GF-D8 (cell line): ENCODE data around the gene TMEM263.
A peak's percentile ranks its signal among the peaks of the same experiment; 100 is the strongest.
"Not testable (repeated sequence)": the region's sequence is repeated elsewhere in the genome, so short reads cannot be mapped to it uniquely, and the experiment has no call there.

Experiments
- DNase-seq: peaks from one replicate; lab custom pipeline; 2025; lab: John Stamatoyannopoulos, UW

The TMEM263 gene

DNA sequence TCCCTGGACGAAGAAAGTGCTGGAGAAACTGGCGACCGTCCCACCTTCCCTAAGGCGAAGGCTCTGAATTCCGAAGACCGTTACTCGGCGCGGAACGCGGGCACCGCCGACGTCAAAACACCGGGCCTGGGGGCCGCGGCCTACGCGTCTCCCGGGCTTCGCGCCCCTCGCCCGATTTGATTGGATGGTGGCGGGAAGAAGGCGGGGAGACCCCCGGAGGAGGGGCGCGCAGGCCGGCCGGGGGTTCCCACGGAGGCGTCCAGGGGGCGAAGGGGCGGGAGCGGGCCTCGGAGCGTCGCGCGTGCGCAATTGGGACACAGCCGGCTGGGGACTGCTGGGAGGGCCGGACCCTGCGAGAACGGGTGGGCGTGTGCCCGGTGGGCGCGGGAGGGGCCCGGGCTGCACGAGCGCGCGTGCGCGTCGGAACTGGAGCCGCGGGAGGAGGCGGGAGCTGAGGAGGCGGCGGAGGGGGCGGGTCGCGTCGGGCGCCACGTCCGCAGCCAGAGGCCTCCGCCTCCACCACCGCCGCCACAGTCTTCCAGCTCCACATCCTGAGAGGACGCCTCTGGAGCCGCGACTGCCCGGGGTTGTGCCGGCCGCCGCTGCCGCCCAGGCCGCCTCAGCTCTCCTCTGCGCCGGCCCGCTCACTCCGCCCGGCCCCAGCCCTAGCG lies at the start of gene TMEM263:
Gene TMEM263 (plus strand): TSS at position 531 of the 671 bp plus-strand sequence. CDS start 11,210 bp downstream, outside the sequence.
- peak; percentile 77 for DNase-seq

DNA sequence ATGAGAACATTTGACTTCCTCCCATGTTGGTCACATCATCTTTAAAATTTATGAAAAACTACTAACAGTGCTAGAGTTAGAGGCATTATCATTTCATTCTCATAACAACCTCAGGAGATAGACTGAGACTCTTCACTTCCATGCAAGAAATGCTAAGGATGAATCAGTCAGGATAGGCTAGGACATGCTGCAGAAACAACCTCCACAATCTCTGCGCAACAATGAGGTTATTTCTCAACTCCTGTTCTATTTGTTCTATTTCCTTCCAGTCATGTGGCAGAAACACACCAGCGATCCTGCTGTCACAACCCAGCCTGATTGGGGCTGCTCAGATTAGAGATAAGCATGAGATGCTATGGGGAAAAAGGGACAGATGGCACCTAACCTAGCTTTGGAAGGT lies 49.0 kb upstream of the TMEM263 start:
- no peak for DNase-seq

DNA sequence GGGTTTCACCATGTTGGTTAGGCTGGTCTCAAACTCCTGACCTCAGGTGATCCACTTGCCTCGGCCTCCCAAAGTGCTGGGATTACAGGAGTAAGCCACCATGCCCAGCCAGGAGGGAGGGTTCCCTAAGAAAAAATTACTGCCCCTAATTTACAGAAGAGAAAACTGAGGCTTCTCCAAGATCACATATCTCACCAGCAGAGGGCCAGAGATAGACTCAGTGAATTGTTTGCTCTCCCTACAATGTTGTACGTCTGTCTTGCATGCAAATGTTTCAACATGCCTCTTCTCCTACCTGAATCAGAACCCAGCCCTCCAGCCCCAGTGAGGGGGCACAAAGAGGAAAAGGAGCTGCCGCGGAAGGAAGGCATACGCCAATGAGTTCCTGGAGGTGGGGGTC lies 48.3 kb upstream of the TMEM263 start:
- DNase-seq: no peak

DNA sequence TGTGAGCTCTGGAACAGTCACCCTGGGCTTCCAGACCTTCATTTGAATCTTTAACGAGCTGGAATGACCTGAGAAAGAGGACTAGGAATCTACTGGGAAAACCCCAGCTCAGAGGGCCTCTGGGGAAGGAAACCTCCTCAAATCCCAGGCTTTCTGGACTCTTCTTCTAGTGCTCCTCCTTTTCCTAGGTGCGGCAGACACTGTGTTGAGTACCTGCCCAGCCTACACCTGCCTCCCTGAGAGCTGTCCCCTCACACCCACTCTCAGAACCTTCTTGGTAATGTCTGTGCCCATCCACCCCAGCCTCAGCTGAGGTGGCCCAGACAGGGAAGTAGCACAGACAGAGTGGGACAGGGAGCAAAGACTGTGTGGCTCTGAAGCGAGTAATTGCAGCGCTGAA lies 47.9 kb upstream of the TMEM263 start:
- DNase-seq: no peak

DNA sequence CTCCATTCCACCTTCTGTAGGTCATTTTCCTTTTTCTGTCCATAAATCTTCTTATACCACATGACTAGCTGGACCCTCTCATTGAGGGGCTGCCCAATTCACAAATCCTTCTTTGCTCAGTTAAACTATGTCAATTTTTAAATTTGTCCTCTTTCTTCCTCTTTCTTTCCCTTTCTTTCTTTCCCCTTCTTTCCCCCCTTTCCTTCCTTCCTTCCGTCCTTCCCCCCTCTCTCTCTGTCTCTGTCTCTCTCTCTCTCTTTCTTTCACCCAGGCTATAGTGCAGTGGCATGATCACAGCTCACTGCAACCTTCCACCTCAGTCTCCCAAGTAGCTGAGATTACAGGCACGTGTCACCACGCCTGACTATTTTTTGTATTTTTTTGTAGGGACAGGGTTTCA lies 47.1 kb upstream of the TMEM263 start:
- no peak for DNase-seq

DNA sequence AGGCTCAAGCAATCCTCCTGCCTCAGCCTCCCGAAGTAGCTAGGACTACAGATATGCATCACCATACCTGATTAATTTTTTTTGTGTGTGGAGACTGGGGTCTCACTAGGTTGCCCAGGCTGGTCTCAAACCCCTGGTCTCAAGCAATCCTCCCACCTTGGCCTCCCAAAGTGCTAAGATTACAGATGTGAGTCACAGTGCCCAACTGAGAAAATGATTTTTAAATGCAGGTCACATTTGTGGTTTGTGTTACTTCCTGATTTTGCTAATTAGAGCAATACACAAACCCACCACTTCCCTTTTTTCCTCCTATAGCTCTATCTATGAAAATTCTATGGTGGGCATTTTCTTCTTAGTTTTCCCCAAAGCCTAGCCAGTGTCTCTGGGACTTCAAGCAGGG lies 45.5 kb upstream of the TMEM263 start:
- DNase-seq: peak; percentile 81

DNA sequence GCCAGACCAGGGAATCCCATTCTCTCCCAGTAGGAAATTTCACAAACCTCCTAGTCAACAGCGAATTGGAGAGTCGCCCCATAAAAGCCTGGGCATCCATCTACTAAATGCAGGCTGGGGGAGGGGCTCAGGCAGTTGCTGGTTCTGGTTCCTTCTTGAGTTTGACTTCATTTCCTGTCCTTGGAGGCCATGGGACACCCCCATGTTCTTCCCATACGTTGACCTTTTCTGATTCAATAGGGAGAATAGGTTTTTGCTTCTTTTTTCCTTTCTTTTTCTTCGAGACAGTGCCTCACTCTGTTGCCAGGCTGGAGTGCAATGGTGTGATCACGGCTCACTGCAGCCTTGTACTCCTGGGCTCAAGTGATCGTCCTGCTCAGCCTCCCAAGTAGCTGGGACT lies 44.1 kb upstream of the TMEM263 start:
- DNase-seq: no peak

DNA sequence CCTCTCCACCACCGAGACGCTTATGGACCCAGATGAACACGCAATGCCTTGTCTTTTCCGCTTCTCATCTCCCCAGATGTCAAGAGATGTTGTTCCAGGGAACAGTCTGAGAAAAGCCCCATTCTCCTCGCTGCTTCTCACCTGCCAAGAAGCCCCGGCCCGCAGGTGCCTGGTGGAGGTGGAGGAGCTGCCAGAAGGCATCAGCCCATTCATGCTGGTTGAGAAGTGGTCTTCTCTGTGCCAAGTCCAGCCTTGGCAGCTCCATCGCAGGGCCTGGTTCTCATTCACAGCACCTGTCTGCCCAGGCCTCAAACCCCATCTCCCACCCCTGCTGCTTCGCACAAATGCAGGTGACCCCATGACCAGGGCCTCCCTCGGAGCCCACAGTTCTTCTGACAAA lies 42.3 kb upstream of the TMEM263 start:
- DNase-seq: no peak

DNA sequence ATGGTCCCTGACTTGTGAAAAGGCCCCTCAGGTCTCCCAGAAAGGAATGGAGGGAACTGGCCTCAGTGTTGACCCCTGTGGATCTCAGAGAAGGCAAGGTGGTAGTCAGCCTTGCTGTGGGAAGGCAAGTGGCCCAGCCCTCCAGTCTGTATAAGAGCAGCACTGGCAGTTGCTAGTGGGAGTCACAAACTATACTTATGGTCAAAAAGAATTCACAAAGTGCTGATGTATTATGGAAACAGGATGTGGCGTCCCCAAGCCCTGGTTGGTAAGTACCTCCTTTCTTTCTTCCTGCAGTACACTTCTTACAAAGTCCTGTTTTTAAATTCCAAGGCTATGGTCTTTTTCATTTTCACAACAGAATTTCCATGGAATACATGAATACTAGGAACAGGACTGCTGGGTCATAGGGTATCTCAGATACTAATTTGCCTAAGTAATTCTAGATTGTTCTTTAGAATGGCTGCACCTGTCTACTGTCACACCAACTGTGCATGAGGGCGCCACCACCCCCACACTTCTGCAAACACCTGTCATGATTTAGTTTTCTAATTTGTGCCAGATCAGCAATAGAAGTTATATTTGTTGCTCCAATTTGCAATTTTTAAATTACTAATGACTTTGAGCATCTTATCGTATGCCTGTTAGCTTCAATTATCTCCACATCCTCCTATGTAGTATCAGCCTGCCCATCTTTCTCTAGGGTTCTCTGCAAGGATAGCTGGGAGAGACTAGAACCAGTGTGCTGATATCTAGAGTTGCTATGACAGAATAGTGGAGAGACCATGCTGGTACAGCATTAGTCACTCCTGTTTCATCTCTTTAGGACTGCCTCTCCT lies 40.7 kb upstream of the TMEM263 start:
- DNase-seq: no peak

DNA sequence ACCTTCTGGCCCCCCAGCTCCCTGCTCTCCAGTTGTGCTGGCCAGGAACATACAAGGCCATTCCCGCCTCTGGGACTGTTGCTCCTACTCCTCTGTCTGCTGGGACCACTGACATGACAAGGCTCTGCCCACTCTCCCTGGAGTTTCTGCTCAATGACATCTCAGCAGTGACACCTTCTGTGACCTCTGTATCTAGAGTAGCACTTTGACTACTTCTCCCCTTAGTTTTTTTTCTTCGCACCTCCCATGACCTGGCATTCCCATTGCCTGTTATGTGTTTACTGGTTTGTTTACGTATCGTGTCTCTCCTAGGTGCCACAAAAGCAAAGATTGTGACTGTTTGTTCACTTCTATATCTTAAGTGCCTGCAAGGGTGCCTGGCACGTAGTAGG lies 40.1 kb upstream of the TMEM263 start:
- DNase-seq: no peak

DNA sequence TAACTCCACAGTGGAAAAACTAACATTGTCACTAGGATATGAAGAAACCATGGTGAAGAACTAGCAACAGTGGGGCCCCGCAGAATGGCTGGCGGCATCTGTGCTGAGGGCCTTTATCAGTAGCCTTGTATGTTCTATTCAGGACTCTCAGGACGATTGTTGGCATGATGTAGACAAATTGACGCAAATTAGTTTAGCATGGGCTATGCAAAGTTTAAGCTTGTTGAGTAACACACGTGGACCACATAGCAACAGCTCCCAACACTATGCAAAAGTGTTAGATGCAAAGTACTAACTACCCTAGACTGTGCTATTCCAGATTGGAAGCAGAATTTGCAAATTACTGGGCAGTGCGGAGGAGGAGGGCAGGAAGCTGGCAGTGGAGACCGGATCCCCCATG lies 38.2 kb upstream of the TMEM263 start:
- DNase-seq: no peak

DNA sequence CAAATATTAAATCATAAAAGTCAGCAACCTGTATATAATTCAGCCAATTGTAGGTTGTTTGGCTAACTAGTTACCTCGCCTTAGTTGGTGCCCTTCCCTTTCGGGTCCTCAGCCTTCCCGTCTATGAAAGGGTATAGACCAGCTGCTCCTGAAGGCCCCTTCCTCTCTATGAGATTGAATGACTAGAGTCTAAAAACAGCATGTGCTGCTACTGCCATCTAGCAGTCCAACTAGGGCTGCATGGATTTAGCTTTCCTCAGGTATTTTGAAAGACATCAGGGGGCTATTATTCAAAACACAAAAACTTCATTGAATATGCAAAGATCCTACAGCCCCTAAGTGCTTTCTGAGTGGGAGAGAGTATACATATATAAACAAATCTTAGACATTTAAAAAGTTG lies 37.0 kb upstream of the TMEM263 start:
- DNase-seq: no peak

DNA sequence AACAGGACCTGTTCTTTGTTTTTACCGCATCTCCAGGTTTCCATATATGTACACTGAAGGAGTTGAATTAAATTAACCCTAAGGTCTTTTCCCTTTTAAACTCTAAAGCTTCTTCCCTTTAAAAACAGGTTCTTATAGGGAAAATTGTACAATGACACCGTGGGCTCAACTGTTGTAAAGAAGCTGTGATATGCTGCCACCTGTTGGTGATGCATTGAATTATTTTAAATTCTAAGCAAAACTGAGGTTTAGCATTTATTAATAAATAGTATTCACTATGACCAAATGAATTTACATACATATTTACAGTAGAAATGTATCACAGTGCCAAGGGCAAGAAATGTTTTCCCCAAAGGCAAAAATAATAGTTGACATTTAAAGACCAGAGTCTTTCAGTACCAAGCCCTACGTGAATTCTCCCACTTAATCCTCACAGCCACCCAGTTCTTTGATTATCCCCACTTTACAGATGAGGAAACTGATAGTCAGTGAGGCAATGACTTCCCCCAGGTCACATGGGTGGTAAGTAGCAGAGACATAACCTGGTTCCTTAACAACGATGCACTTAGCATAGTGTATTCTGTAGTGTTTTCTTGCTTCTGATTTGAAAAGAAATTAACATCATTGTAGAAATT lies 35.7 kb upstream of the TMEM263 start:
- no peak for DNase-seq

DNA sequence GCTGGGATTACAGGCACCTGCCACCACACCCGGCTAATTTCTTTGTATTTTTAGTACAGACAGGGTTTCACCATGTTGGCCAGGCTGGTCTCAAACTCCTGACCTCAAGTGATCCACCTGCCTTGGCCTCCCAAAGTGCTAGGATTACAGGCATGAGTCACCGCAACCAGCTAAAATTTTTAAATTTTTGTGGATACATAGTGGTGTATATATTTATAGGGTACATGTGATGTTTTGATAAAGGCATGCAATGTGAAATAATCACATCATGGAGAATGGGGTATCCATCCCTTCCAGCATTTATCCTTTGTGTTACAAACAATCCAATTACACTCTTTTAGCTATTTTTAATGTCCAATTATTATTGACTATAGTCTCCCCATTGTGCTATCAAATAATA lies 33.7 kb upstream of the TMEM263 start:
- DNase-seq: not testable (repeated sequence)

DNA sequence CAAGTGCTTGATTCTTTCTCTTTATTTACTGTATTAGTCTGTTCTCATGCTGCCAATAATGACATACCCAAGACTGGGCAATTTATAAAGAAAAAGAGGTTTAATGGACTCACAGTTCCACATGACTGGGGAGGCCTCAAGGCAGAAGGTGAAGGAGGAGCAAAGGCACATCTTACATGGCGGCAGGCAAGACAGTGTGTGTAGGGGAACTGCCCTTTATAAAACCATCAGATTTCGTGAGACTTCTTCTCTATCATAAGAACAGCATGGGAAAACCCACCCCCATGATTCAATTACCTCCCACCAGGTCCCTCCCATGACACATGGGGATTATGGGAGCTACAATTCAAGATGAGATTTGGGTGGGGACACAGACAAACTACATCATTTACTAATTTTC lies 32.1 kb upstream of the TMEM263 start:
- not testable (repeated sequence) for DNase-seq

DNA sequence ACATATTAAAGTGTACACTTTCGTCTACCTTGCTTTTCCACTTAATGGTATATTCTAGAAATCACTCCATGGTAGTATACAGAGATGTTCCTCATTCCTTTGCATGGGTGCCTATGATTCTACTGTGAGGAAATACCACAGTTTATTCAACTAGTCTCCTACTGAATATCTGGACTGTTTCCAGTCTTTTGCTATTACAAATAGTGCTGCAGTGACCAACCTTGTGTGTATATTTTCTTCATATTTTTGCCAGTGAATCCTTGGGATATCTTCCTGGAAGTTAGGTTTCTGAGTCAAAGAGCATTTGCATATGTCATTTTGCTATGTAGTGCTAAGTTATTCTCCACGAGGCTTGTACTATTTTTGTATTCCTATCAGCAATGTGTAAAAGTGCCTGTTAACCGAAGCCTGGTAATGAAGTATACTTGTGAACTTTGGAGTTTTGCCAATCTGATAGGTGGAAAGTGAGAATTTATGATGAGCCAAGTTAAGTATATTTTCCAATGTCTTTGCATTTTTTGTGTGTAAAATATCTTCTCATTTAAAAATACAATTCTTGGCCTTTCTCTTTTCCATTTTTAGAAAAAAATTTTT lies 31.3 kb upstream of the TMEM263 start:
- DNase-seq: no peak

DNA sequence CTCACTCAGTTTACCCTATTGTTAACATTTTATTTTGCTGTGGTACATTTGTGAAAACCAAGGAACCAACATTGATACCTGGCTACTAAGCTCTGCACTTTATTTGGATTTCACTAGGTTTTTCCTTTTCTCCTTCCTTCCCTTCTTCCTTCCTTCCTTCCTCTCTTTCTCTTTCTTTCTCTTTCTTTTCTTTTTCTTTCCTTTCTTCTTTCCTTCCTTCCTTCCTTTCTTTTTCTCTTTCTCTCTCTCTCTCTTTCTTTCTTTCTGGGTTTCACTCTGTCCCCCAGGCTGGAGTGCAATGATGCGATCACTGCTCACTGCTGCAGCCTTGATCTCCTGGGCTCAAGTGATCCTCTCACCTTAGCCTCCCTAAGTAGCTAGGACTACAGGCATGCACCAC lies 29.1 kb upstream of the TMEM263 start:
- DNase-seq: no peak

DNA sequence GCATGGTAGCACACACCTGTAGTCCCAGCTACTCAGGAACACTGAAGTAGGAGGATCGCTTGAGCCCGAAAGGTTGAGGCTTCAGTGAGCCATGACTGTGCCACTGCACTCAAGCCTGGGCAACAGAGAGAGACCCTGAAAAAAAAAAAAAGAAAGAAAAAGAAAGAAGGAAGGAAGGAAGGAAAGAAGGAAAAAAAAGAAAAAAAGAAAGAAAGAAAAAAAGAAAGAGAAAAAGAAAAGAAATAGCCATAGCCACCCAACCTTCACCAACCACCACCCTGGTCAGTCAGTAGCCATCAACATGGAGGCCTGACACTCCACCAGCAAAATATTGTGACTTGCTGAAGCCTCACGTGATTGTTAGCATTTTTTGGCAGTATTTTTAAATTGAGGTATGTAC lies 21.4 kb upstream of the TMEM263 start:
- DNase-seq: no peak

DNA sequence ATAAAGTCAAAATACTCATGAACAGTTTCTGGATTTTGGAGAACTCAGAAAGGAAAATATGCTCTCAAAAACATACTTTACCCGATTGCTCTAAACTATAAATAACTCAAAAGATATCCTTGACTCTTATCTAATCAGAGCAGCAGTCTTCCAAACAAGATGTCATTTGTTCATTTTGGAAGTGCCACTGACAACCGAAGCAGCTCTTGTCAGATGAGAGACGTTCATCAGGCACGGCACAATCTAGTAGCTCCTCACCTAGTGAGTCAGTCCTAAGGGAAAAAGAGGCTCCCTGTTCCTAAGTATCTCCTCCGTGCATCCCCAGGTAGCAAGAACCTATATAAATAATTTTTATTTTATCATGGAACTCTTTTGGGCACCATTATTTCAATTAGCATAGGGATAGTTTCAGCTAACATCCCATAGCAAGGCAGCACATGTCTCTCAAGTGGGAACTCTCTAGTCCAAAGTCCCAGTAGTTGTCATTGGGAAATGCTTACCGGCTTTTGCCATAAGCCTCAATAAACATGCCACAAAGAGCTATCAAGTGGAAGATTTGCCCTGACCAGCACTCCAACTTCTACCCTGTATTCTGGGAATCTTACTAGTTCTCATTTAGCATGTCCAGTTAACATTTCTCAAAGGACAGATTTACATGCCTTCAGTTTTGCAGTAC lies 14.1 kb upstream of the TMEM263 start:
- no peak for DNase-seq

DNA sequence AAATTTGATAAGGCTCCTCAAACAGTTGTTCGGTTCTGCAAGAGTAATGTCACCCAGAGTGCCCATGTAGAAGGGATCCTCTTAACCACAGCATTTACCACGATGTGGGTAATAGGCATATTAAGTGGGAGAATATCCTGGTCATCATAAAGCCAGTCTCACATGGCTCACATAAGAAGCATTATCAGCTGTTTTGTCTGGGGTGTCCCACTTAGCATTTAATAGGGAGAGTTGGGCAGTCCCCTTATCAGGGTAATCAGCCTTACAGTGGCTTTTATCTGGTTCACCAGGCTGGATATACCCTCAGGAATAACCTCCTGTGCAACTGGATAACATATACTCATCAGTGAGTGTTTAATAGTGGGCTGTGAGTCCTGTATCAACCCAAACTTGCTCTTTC lies 12.9 kb upstream of the TMEM263 start:
- DNase-seq: no peak

DNA sequence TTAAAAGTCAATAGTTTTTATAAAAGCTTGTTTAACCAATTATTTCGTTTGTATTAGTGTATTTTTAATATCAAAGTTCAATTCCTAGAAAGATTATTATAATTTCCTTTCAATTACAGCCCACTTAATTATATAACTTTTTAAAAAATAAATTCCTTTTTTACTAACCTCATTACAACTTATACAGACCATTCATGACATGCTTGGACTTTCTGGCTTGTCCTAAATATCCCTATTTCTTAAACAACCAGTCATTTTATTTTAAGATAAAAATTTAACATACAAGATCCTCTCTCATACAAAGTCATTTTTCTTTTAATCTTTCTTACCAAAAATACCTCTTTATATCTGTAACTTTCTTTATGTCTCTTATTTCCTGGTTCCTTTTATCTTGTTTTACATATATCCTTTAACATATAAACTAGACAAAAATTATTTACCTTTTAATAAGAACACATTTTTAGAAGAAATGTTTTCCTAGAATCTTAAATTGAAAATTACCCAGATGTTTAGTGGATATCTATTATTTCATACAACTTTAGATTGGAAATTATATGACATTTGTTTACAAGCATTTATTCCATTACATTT lies 10.4 kb upstream of the TMEM263 start:
- DNase-seq: no peak

DNA sequence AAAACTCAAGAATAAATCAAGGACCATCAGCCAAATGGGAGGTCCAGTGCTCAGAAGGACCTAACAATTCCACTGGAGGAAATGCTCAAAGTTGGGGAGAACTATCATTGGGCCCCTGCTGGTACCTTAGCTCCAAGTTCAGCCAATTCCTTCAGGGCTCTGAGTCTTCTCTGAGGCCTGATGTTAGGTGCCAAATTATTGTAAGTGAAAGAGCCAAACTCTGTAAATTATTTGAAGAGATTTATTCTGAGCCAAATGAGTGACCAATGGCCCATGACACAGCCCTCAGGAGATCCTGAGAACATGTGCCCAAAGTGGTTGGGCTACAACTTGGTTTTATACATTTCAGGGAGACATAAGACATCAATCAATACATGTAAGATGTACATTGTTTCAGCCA lies 8.2 kb upstream of the TMEM263 start:
- DNase-seq: no peak
